ENCODE measurements around the gene AASDHPPT.
"Not testable (repeated sequence)": the region's sequence is repeated elsewhere in the genome, so short reads cannot be mapped to it uniquely, and the experiment has no call there.

The AASDHPPT gene

GRCh38 chr11:106051103-106051502 is 26.4 kb upstream of the AASDHPPT start:
- Histone ChIP-seq H3K36me3 (ENCODE audit: control insufficient read depth in 1 of 2, insufficient read depth in 2 of 2, low read depth in 1 of 2, low read length in 2 of 2) (no peaks in the 10 kb centered on the region), H3K4me1 (ENCODE audit: control insufficient read depth, insufficient read depth, low read depth, low read length) (no peaks in the 10 kb centered on the region), H4K8ac (ENCODE audit: low read length) (no peak overlapping the region), H2BK12ac (ENCODE audit: low read length in 2 of 2) (no peak overlapping the region), H3K27me3 (ENCODE audit: control insufficient read depth in 1 of 2, insufficient read depth in 1 of 2, low read length in 2 of 2) (no peaks in the 10 kb centered on the region), H3K23ac (ENCODE audit: low read length in 2 of 2) (no peak overlapping the region), H2BK15ac (ENCODE audit: low read depth, poor library complexity, severe bottlenecking) (no peak overlapping the region), H3K4ac (ENCODE audit: low read depth in 1 of 2, low read length in 2 of 2) (no peak overlapping the region), H3K14ac (ENCODE audit: low read length in 2 of 2) (no peak overlapping the region), H3K4me3 (ENCODE audit: insufficient read depth in 1 of 2, low read depth in 1 of 2, low read length in 2 of 2) (no peak overlapping the region), H3K18ac (ENCODE audit: low read depth in 1 of 2, low read length in 2 of 2) (no peak overlapping the region), H2BK5ac (ENCODE audit: low read depth, low read length, poor library complexity, severe bottlenecking) (no peak overlapping the region), H2BK120ac (ENCODE audit: low read depth, low read length) (no peak overlapping the region), H3K9me3 (ENCODE audit: control insufficient read depth, low read length) (no peaks in the 10 kb centered on the region), H3K9ac (ENCODE audit: low read length) (no peak overlapping the region), H4K91ac (ENCODE audit: low read length) (no peak overlapping the region), H3K79me1 (replicated peaks; ENCODE audit: low read length, poor library complexity, severe bottlenecking) (no peaks in the 10 kb centered on the region), H3K27ac (ENCODE audit: low read length, poor library complexity, severe bottlenecking) (no peak overlapping the region), H2AK5ac (ENCODE audit: low read length, severe bottlenecking) (no peak overlapping the region), H3K4me2 (ENCODE audit: low read length, poor library complexity, severe bottlenecking) (no peak overlapping the region), H2AFZ (ENCODE audit: low read depth, low read length) (no peak overlapping the region)
- no peak for DNase-seq
- WGBS: 100% methylated on average over 1 of the region's 2 CpGs

- not testable (repeated sequence) for H3K36me3 ChIP-seq (ENCODE audit: control insufficient read depth in 1 of 2, insufficient read depth in 2 of 2, low read depth in 1 of 2, low read length in 2 of 2); H2AFZ ChIP-seq (ENCODE audit: low read depth, low read length); H3K4me3 ChIP-seq (ENCODE audit: insufficient read depth in 1 of 2, low read depth in 1 of 2, low read length in 2 of 2); H2AK5ac ChIP-seq (ENCODE audit: low read length, severe bottlenecking); H4K8ac ChIP-seq (ENCODE audit: low read length); H2BK120ac ChIP-seq (ENCODE audit: low read depth, low read length); H3K9me3 ChIP-seq (ENCODE audit: control insufficient read depth, low read length); H3K27me3 ChIP-seq (ENCODE audit: control insufficient read depth in 1 of 2, insufficient read depth in 1 of 2, low read length in 2 of 2); H4K91ac ChIP-seq (ENCODE audit: low read length); H3K23ac ChIP-seq (ENCODE audit: low read length in 2 of 2); H3K79me1 ChIP-seq (replicated peaks; ENCODE audit: low read length, poor library complexity, severe bottlenecking); H3K18ac ChIP-seq (ENCODE audit: low read depth in 1 of 2, low read length in 2 of 2); H2BK15ac ChIP-seq (ENCODE audit: low read depth, poor library complexity, severe bottlenecking); H2BK5ac ChIP-seq (ENCODE audit: low read depth, low read length, poor library complexity, severe bottlenecking); H3K27ac ChIP-seq (ENCODE audit: low read length, poor library complexity, severe bottlenecking); DNase-seq; H3K14ac ChIP-seq (ENCODE audit: low read length in 2 of 2); H3K9ac ChIP-seq (ENCODE audit: low read length); H3K4ac ChIP-seq (ENCODE audit: low read depth in 1 of 2, low read length in 2 of 2); H2BK12ac ChIP-seq (ENCODE audit: low read length in 2 of 2); H3K4me2 ChIP-seq (ENCODE audit: low read length, poor library complexity, severe bottlenecking); H3K4me1 ChIP-seq (ENCODE audit: control insufficient read depth, insufficient read depth, low read depth, low read length)
- 96% methylated on average over 13 of the region's 14 CpGs for WGBS
Measured at GRCh38 chr11:106058377-106058776, 19.1 kb upstream of the AASDHPPT start.

DNA sequence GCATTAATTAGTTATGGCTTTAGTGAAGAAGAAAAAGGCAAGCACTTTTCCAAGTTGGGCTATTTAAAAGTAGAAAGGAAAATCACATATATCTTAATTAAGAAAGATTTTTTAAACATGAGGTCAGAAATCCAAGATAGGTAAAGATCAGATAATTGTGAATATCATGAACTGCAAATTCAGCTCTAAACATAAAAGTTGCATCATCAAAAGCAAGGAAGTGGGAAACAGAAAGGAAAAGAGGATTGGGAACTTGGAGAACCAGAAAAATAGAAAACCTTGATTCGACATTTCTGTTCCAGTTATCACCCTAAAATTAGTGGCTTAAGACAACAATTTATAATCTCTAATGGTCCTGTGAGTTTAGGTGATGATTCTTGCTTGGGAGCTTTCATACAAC is 17.8 kb upstream of the AASDHPPT start:
- no peak overlapping the region for H3K9ac ChIP-seq (ENCODE audit: low read length)
- WGBS: no CpG with 5 or more reads among the region's 1 CpG
- H2BK5ac ChIP-seq (ENCODE audit: low read depth, low read length, poor library complexity, severe bottlenecking): no peak overlapping the region
- no peaks in the 10 kb centered on the region for H3K36me3 ChIP-seq (ENCODE audit: control insufficient read depth in 1 of 2, insufficient read depth in 2 of 2, low read depth in 1 of 2, low read length in 2 of 2)
- H2BK15ac ChIP-seq (ENCODE audit: low read depth, poor library complexity, severe bottlenecking): no peak overlapping the region
- H3K4ac ChIP-seq (ENCODE audit: low read depth in 1 of 2, low read length in 2 of 2): no peak overlapping the region
- H3K79me1 ChIP-seq (replicated peaks; ENCODE audit: low read length, poor library complexity, severe bottlenecking): peaks cover 3% of the 10 kb centered on the region
- no peak overlapping the region for H2BK12ac ChIP-seq (ENCODE audit: low read length in 2 of 2)
- H3K18ac ChIP-seq (ENCODE audit: low read depth in 1 of 2, low read length in 2 of 2): no peak overlapping the region
- H3K14ac ChIP-seq (ENCODE audit: low read length in 2 of 2): no peak overlapping the region
- no peak overlapping the region for H3K23ac ChIP-seq (ENCODE audit: low read length in 2 of 2)
- no peak overlapping the region for H4K91ac ChIP-seq (ENCODE audit: low read length)
- no peaks in the 10 kb centered on the region for H3K9me3 ChIP-seq (ENCODE audit: control insufficient read depth, low read length)
- no peak overlapping the region for H3K4me3 ChIP-seq (ENCODE audit: insufficient read depth in 1 of 2, low read depth in 1 of 2, low read length in 2 of 2)
- DNase-seq: no peak
- no peaks in the 10 kb centered on the region for H3K27me3 ChIP-seq (ENCODE audit: control insufficient read depth in 1 of 2, insufficient read depth in 1 of 2, low read length in 2 of 2)
- no peaks in the 10 kb centered on the region for H3K4me1 ChIP-seq (ENCODE audit: control insufficient read depth, insufficient read depth, low read depth, low read length)
- H4K8ac ChIP-seq (ENCODE audit: low read length): no peak overlapping the region
- no peak overlapping the region for H2AK5ac ChIP-seq (ENCODE audit: low read length, severe bottlenecking)
- no peak overlapping the region for H3K27ac ChIP-seq (ENCODE audit: low read length, poor library complexity, severe bottlenecking)
- H2AFZ ChIP-seq (ENCODE audit: low read depth, low read length): no peak overlapping the region
- H2BK120ac ChIP-seq (ENCODE audit: low read depth, low read length): no peak overlapping the region
- H3K4me2 ChIP-seq (ENCODE audit: low read length, poor library complexity, severe bottlenecking): no peak overlapping the region

GRCh38 chr11:106061249-106061784 is 16.1 kb upstream of the AASDHPPT start:
- DNase-seq: no peak
- H3K4me3 ChIP-seq (ENCODE audit: insufficient read depth in 1 of 2, low read depth in 1 of 2, low read length in 2 of 2): no peak overlapping the region
- no peak overlapping the region for H2BK120ac ChIP-seq (ENCODE audit: low read depth, low read length)
- no peak overlapping the region for H2AFZ ChIP-seq (ENCODE audit: low read depth, low read length)
- H4K8ac ChIP-seq (ENCODE audit: low read length): no peak overlapping the region
- no peak overlapping the region for H2BK5ac ChIP-seq (ENCODE audit: low read depth, low read length, poor library complexity, severe bottlenecking)
- H3K4me1 ChIP-seq (ENCODE audit: control insufficient read depth, insufficient read depth, low read depth, low read length): no peaks in the 10 kb centered on the region
- no peak overlapping the region for H3K9ac ChIP-seq (ENCODE audit: low read length)
- peaks cover 5% of the 10 kb centered on the region for H3K79me1 ChIP-seq (replicated peaks; ENCODE audit: low read length, poor library complexity, severe bottlenecking)
- no peak overlapping the region for H2BK12ac ChIP-seq (ENCODE audit: low read length in 2 of 2)
- H3K27me3 ChIP-seq (ENCODE audit: control insufficient read depth in 1 of 2, insufficient read depth in 1 of 2, low read length in 2 of 2): no peaks in the 10 kb centered on the region
- H3K9me3 ChIP-seq (ENCODE audit: control insufficient read depth, low read length): no peaks in the 10 kb centered on the region
- no peak overlapping the region for H2AK5ac ChIP-seq (ENCODE audit: low read length, severe bottlenecking)
- H4K91ac ChIP-seq (ENCODE audit: low read length): no peak overlapping the region
- H3K36me3 ChIP-seq (ENCODE audit: control insufficient read depth in 1 of 2, insufficient read depth in 2 of 2, low read depth in 1 of 2, low read length in 2 of 2): no peaks in the 10 kb centered on the region
- no peak overlapping the region for H2BK15ac ChIP-seq (ENCODE audit: low read depth, poor library complexity, severe bottlenecking)
- H3K4me2 ChIP-seq (ENCODE audit: low read length, poor library complexity, severe bottlenecking): no peak overlapping the region
- no peak overlapping the region for H3K27ac ChIP-seq (ENCODE audit: low read length, poor library complexity, severe bottlenecking)
- H3K4ac ChIP-seq (ENCODE audit: low read depth in 1 of 2, low read length in 2 of 2): no peak overlapping the region
- no peak overlapping the region for H3K14ac ChIP-seq (ENCODE audit: low read length in 2 of 2)
- no peak overlapping the region for H3K18ac ChIP-seq (ENCODE audit: low read depth in 1 of 2, low read length in 2 of 2)
- H3K23ac ChIP-seq (ENCODE audit: low read length in 2 of 2): no peak overlapping the region

All from mesenchymal stem cell (in vitro differentiated cells and primary cell).